Mesendoderm (in vitro differentiated cells): ENCODE results near the gene TMEM178B.

Experiments
- DNase-seq: peaks from one replicate; pipeline ENCODE4 v3.0.0; 2013
- H2AK5ac ChIP-seq: 2 replicates; pipeline ENCODE4 v1.6.1; 2013; ENCODE audit warnings: low read length, inconsistent platforms
- H2BK120ac ChIP-seq: 2 replicates; pipeline ENCODE4 v1.6.1; 2013; ENCODE audit warnings: low read depth, mild to moderate bottlenecking, low read length, moderate library complexity, mixed read lengths
- H2BK15ac ChIP-seq: replicated peaks from 2 replicates; pipeline ENCODE4 v1.6.1; 2013; ENCODE audit warnings: low read depth, mild to moderate bottlenecking, moderate library complexity
- H2BK5ac ChIP-seq: 2 replicates; pipeline ENCODE4 v1.6.1; 2013; ENCODE audit warnings: low read length, inconsistent platforms
- H3K18ac ChIP-seq: 2 replicates; pipeline ENCODE4 v1.6.1; 2013; ENCODE audit warnings: mild to moderate bottlenecking, low read length, mixed read lengths
- H3K23ac ChIP-seq: one replicate; pipeline ENCODE4 v1.6.1; 2013; ENCODE audit warnings: low read length
- H3K27ac ChIP-seq: 2 replicates; pipeline ENCODE4 v1.5.1; 2013; ENCODE audit warnings: low read depth, mild to moderate bottlenecking, inconsistent platforms, low read length, moderate library complexity
- H3K27me3 ChIP-seq: 2 replicates; pipeline ENCODE4 v1.6.1; 2013; ENCODE audit warnings: low read length, control low read depth, mild to moderate bottlenecking, inconsistent platforms; ENCODE audit not compliant: insufficient read depth, poor library complexity
- H3K36me3 ChIP-seq: 2 replicates; pipeline ENCODE4 v1.6.1; 2013; ENCODE audit warnings: low read length, inconsistent platforms; ENCODE audit not compliant: control insufficient read depth, insufficient read depth
- H3K4ac ChIP-seq: one replicate; pipeline ENCODE4 v1.6.1; 2013; ENCODE audit warnings: low read depth, mild to moderate bottlenecking, low read length, moderate library complexity
- H3K4me1 ChIP-seq: 2 replicates; pipeline ENCODE4 v1.6.1; 2013; ENCODE audit warnings: low read depth, low read length, inconsistent platforms; ENCODE audit not compliant: control insufficient read depth
- H3K4me2 ChIP-seq: 2 replicates; pipeline ENCODE4 v1.6.1; 2013; ENCODE audit warnings: low read length
- H3K4me3 ChIP-seq: 2 replicates; pipeline ENCODE4 v1.5.1; 2013; ENCODE audit warnings: mild to moderate bottlenecking, low read length
- H3K56ac ChIP-seq: one replicate; pipeline ENCODE4 v1.6.1; 2013; ENCODE audit warnings: low read length
- H3K79me1 ChIP-seq: 2 replicates; pipeline ENCODE4 v1.6.1; 2013; ENCODE audit warnings: low read length, inconsistent platforms
- H3K79me2 ChIP-seq: 2 replicates; pipeline ENCODE4 v1.6.1; 2013; ENCODE audit warnings: mild to moderate bottlenecking, low read length; ENCODE audit not compliant: control insufficient read depth, insufficient read depth
- H3K9ac ChIP-seq: 2 replicates; pipeline ENCODE4 v1.6.1; 2013; ENCODE audit warnings: low read length, inconsistent platforms
- H4K5ac ChIP-seq: one replicate; pipeline ENCODE4 v1.6.1; 2013; ENCODE audit warnings: low read length
- H4K8ac ChIP-seq: one replicate; pipeline ENCODE4 v1.6.1; 2013; ENCODE audit warnings: low read depth, mild to moderate bottlenecking, control low read depth, low read length, moderate library complexity
- WGBS: extraction: QIAGEN DNeasy Blood & Tissue Kit; methylation state at CpG from one replicate; pipeline ENCODE4 v1.1.7; 2013; ENCODE audit warnings: low lambda C conversion rate, missing lambda C conversion rate; ENCODE audit not compliant: insufficient coverage; ENCODE audit errors: extremely low coverage; 5-methylcytosine and 5-hydroxymethylcytosine counted together

TMEM178B gene

GRCh38 chr7:141302617-141303016 lies 228.8 kb downstream of the TMEM178B start:
- Histone ChIP-seq H3K23ac (no peak overlapping the region), H3K27ac (no peak overlapping the region), H2BK15ac (no peak overlapping the region), H3K18ac (no peak overlapping the region), H4K8ac (no peak overlapping the region), H3K4me2 (no peak overlapping the region), H3K79me1 (no peaks in the 10 kb centered on the region), H3K79me2 (no peaks in the 10 kb centered on the region), H3K56ac (no peak overlapping the region), H3K4ac (no peak overlapping the region), H3K36me3 (no peaks in the 10 kb centered on the region), H2AK5ac (no peak overlapping the region), H3K4me1 (no peaks in the 10 kb centered on the region), H4K5ac (no peak overlapping the region), H3K4me3 (no peak overlapping the region), H3K27me3 (no peaks in the 10 kb centered on the region), H2BK5ac (no peak overlapping the region), H2BK120ac (no peak overlapping the region), H3K9ac (no peak overlapping the region)
- WGBS, result no CpG with 5 or more reads among the region's 3 CpGs
- DNase-seq, result no peak

GRCh38 chr7:141304291-141304690 lies 230.4 kb downstream of the TMEM178B start:
- no peak overlapping the region for H3K4me3 ChIP-seq
- H3K79me2 ChIP-seq, result no peaks in the 10 kb centered on the region
- no peaks in the 10 kb centered on the region for H3K27me3 ChIP-seq
- H3K36me3 ChIP-seq, result no peaks in the 10 kb centered on the region
- no peaks in the 10 kb centered on the region for H3K79me1 ChIP-seq
- no peak overlapping the region for H4K8ac ChIP-seq
- WGBS, result no CpG with 5 or more reads among the region's 2 CpGs
- no peak for DNase-seq
- no peak overlapping the region for H3K18ac ChIP-seq
- no peak overlapping the region for H2BK15ac ChIP-seq
- no peak overlapping the region for H3K4me2 ChIP-seq
- no peak overlapping the region for H3K23ac ChIP-seq
- no peak overlapping the region for H2BK5ac ChIP-seq
- H2AK5ac ChIP-seq, result no peak overlapping the region
- H4K5ac ChIP-seq, result no peak overlapping the region
- H3K4ac ChIP-seq, result no peak overlapping the region
- H3K27ac ChIP-seq, result no peak overlapping the region
- H3K9ac ChIP-seq, result no peak overlapping the region
- H3K56ac ChIP-seq, result no peak overlapping the region
- H2BK120ac ChIP-seq, result no peak overlapping the region
- no peaks in the 10 kb centered on the region for H3K4me1 ChIP-seq

- no peak overlapping the region for H2AK5ac ChIP-seq
- no peak overlapping the region for H3K4ac ChIP-seq
- H3K4me2 ChIP-seq, result no peak overlapping the region
- no peak overlapping the region for H4K8ac ChIP-seq
- no peak overlapping the region for H2BK120ac ChIP-seq
- no peak overlapping the region for H3K56ac ChIP-seq
- H2BK15ac ChIP-seq, result no peak overlapping the region
- no CpG with 5 or more reads among the region's 4 CpGs for WGBS
- H3K27ac ChIP-seq, result no peak overlapping the region
- H3K79me2 ChIP-seq, result no peaks in the 10 kb centered on the region
- no peak overlapping the region for H3K18ac ChIP-seq
- no peak overlapping the region for H3K4me3 ChIP-seq
- H3K79me1 ChIP-seq, result no peaks in the 10 kb centered on the region
- no peak overlapping the region for H2BK5ac ChIP-seq
- no peak for DNase-seq
- no peak overlapping the region for H3K23ac ChIP-seq
- H4K5ac ChIP-seq, result no peak overlapping the region
- H3K27me3 ChIP-seq, result no peaks in the 10 kb centered on the region
- no peak overlapping the region for H3K9ac ChIP-seq
- no peaks in the 10 kb centered on the region for H3K36me3 ChIP-seq
- no peaks in the 10 kb centered on the region for H3K4me1 ChIP-seq
These were observed 232.2 kb downstream of the TMEM178B start for GRCh38 chr7:141306081-141306480.

GRCh38 chr7:141312395-141312794 lies 238.5 kb downstream of the TMEM178B start:
- WGBS, result no CpG with 5 or more reads among the region's 2 CpGs
- Histone ChIP-seq H4K8ac (no peak overlapping the region), H2BK5ac (no peak overlapping the region), H2BK120ac (no peak overlapping the region), H4K5ac (no peak overlapping the region), H3K4me2 (no peak overlapping the region), H3K4me1 (no peaks in the 10 kb centered on the region), H3K79me1 (no peaks in the 10 kb centered on the region), H3K23ac (no peak overlapping the region), H2BK15ac (no peak overlapping the region), H3K4me3 (no peak overlapping the region), H3K27ac (no peak overlapping the region), H3K9ac (no peak overlapping the region), H3K27me3 (no peaks in the 10 kb centered on the region), H2AK5ac (no peak overlapping the region), H3K36me3 (no peaks in the 10 kb centered on the region), H3K56ac (no peak overlapping the region), H3K79me2 (no peaks in the 10 kb centered on the region), H3K18ac (no peak overlapping the region), H3K4ac (no peak overlapping the region)
- no peak for DNase-seq

GRCh38 chr7:141312828-141313521 lies 239.1 kb downstream of the TMEM178B start:
- Histone ChIP-seq H2BK15ac (no peak overlapping the region), H3K79me1 (no peaks in the 10 kb centered on the region), H3K9ac (no peak overlapping the region), H3K4me3 (no peak overlapping the region), H2BK120ac (no peak overlapping the region), H3K27me3 (no peaks in the 10 kb centered on the region), H4K8ac (no peak overlapping the region), H3K4me2 (no peak overlapping the region), H3K79me2 (no peaks in the 10 kb centered on the region), H3K56ac (no peak overlapping the region), H3K36me3 (no peaks in the 10 kb centered on the region), H2AK5ac (no peak overlapping the region), H3K4ac (no peak overlapping the region), H3K18ac (no peak overlapping the region), H2BK5ac (no peak overlapping the region), H3K23ac (no peak overlapping the region), H4K5ac (no peak overlapping the region), H3K27ac (no peak overlapping the region), H3K4me1 (no peaks in the 10 kb centered on the region)
- WGBS, result no CpG with 5 or more reads among the region's 2 CpGs
- DNase-seq, result no peak

GRCh38 chr7:141313896-141314295 lies 240.0 kb downstream of the TMEM178B start:
- no peak for DNase-seq
- Histone ChIP-seq H4K8ac (no peak overlapping the region), H3K23ac (no peak overlapping the region), H2AK5ac (no peak overlapping the region), H2BK5ac (no peak overlapping the region), H3K9ac (no peak overlapping the region), H3K79me2 (no peaks in the 10 kb centered on the region), H3K4me1 (no peaks in the 10 kb centered on the region), H3K18ac (no peak overlapping the region), H3K36me3 (no peaks in the 10 kb centered on the region), H3K4me3 (no peak overlapping the region), H3K79me1 (no peaks in the 10 kb centered on the region), H3K4ac (no peak overlapping the region), H4K5ac (no peak overlapping the region), H2BK120ac (no peak overlapping the region), H3K4me2 (no peak overlapping the region), H3K56ac (no peak overlapping the region), H3K27ac (no peak overlapping the region), H2BK15ac (no peak overlapping the region), H3K27me3 (no peaks in the 10 kb centered on the region)
- WGBS, result no CpG with 5 or more reads among the region's 5 CpGs
